GM18909 (cell line): ENCODE data around the gene SNX21.
"Not testable (repeated sequence)": the region's sequence is repeated elsewhere in the genome, so short reads cannot be mapped to it uniquely, and the experiment has no call there.

ENCODE experiments used
- ATAC-seq: cut with Tn5 transposase; IDR thresholded peaks from one replicate; pipeline ENCODE4 v1.9.1; 2021; ENCODE audit warnings: mild to moderate bottlenecking; ENCODE audit not compliant: unreplicated experiment, poor library complexity

SNX21 gene

DNA sequence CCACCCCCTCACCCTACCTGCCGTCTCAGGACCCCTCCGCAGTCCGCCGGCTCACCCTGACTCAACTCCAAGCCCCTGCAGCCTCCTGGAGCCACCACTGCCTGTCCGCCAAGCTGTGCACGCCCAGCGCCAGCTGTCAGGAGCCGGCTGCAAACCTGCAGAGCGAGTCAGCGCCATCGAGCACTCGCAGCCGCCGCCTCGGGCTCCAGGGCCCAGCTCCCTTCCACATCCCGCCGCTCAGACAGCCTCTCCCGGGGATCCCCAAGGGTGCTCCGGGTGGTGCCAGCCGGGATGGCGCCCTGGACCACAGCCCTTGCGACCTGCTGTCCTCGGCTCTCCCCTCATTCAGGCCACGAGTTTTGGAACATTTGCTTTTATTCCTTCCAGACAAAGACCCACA lies 10.7 kb upstream of the SNX21 start:
- ATAC-seq, result no peak

DNA sequence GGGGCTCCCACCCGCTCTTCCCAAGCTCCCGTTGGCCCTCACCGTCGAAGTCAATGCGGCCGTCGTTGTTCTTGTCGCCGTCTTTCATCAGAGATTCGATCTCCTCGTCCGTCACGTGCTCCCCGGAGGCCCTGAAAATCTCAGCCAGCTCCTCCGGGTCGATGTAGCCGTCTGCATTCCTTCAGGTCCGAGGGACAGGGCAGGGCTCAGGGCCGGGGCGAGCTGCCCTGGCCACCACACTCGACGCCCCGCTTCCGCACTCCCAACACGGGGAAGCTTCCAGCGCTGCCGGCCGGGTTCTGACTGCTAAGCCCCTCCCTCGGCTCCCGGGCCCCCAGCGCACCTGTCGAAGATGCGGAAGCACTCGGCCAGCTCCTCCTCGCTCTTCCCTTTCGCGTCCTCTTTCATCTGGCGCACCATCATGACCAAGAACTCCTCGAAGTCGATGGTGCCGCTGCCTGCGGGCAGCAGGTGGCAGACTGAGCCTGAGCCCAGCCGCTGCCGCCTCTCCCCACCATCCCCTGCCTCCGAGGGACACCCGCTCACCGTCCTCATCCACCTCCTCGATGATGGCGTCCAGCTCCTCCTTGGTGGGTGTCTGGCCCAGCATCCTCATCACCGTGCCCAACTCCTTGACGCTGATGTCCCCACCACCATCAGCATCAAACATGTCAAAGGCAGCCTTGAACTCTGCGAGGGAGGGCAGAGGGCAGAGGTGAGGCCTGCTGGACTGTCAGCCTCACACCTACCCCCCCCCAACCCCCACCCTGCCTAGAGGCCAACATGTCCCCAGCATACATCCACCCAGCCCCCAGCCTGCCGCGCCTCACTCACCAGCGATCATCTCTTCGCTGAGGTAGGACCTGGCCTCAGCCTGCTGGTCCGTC lies 9.4 kb upstream of the SNX21 start:
- no peak for ATAC-seq

DNA sequence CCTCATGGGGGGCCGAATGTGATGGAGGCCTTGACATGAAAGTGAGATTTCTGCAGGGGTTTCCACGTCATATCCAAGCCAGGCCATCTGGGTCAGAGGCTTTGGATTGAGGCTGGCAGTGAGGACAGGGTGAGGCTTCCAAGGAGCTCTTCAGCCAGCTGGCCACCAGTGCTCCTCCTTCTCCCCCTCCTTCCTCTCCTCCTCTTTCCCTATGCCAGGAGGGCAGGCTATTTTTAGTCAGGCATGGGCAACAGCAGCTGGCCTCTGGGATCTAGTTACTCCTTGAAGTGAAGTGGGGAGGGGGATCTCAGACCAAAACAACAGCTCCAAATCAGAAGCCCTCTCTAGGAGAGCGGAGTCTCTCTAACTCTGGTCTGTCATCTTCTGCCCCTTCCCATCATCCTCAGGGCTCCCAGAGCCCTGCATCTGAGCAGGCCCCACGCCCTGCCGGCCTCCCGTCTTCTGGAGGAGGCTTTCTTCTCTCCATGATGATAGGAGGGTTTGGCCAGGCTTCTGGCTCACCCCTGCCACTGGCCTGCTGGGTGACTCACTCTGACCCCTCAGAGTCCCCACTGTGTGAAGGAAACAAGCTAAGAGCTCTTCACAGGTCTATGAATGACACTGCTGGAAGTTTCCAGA lies 7.1 kb upstream of the SNX21 start:
- no peak for ATAC-seq

DNA sequence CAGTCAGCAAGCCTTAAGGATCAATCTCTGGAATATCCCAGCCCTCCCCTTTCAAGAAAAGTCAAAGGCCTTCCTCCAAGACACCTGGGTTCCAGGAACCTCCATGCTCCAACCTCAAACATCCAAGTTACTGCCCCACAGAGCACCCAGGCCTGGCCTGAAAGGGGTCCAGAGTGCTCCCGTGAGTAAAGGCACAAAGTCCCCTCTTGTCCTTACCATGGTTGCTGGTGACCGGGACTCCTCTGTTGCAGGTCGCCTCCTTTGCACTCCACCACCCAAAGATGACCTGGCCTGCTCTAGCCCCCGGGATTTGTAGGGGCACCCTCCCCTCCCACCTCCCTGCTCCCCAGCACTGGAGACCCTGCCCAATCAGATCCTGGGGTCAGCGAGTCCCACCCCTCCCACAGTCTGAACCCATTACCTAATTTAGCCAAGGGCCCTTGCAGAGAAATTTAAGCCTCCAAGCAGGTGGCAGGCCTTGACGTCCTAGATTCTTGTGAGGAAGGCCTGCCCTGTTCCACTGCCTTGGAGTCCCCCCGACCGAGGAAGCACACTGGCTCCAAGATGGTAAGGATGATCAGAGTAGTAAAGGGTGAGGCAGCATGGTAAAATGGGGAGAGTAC lies 6.5 kb upstream of the SNX21 start, which contains the start of gene TNNC2:
TSS of gene TNNC2 (minus strand) at position 283 of the 623 bp plus-strand sequence. CDS start at position 219, 64 bp downstream.
- ATAC-seq, result no peak

DNA sequence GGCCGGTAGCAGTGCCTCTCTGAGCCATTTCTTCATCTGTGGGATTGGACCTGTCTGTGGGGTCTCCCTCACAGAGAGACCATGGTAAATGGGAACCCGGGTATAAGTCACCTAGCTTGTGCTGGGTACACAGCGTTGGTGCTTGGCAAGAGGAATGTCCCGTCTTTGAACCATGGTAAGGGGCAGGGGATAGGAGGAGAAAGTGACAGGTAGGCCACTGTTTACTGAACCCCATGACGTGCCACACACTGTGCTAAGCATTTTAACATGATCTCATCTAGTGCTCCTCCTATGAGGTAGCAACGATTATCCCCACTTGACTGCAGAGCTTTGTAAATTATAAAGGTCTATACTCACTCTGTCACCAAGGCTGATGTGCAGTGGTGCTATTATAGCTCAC lies 5.9 kb upstream of the SNX21 start:
- ATAC-seq, result no peak

DNA sequence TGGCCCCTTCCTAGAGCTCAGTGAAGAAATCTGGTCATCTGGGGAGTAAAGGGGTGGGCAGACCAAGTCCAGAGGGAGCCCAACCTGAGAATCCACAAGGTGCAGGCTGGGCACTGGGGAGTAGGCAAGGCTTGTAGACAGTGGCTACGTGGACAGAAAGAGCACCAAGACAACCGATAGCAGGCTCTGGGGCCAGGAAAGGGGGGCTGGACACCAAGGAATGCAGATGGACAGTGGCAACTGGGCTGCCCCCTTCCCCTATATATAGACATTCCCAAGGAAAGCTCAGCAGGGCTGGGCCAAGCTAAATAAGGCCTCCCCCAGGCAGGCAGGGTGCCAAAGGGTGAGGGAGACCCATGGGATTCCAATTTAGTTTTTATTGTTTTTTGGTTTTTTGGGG lies 5.0 kb upstream of the SNX21 start:
- ATAC-seq, result no peak

DNA sequence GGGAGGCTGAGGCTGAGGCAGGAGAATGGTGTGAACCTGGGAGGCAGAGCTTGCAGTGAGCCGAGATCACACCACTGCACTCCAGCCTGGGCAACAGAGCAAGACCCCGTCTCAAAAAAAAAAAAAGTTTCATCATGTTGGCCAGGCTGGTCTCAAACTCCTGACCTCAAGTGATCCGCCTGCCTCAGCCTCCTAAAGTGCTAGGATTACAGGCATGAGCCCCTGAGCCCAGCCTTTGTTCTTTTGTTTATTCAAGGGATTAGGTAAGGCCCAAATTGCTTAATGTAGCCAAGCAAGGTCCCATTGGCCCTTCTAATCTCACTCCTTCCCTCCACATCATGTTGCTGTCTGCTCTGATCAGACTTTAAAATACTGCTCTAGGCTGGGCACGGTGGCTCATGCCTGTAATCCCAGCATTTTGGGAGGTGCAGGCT lies 3.9 kb upstream of the SNX21 start:
- not testable (repeated sequence) for ATAC-seq

DNA sequence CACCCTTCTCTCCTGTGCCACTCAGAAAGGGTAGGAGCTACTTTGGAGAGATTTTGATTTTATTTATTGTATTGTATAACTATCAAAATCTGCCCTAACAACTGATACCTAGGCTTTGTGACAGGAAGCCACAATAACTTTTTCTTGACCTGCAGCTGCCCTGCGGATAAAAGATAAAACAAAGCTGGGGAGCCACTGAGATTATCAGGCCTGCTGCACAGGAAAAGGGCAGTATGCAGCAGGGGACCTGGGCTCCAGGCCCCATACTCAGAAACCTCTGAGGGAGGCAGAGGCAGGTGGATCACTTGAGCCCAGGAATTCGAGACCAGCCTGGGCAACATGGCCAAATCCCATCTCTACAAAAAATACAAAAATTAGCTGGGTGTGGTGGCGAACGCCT lies 980 bp upstream of the SNX21 start:
- ATAC-seq, result no peak

DNA sequence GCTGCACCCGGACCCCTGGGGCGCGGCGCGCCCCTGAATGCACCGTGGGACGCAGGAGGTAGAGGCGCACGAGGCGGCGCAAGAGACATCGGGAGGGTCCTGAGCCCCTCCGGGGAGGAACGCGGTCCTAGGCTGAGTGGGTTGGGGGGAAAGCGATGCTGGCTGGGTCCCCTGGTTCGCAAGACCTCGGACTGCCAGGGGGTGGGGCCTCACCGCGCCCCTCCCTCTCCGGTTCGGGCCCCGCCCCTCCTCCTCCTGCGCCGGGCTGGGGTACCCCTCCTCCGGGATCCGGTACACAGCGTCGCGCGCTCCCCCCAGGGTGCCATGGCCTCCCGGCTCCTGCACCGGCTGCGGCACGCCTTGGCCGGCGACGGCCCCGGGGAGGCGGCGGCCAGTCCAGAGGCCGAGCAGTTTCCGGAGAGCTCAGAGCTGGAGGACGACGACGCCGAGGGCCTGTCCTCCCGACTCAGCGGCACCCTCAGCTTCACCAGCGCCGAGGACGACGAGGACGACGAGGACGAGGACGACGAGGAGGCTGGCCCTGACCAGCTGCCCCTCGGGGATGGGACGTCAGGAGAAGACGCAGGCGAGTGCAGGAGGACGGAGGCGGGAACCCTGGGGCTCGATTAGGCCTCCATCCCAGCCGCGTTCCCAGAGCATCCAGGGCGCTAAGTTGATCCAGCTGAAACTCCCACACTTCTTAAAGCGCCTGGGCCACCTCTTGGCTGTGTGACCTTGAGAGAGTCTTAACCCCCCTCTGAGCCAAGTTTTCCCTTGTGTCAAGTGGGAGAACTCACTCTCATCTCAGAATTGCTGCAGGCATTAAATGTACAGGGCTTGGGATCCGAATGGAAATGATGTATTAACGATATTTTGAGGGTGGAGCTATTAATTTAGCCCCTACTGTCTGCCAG lies 541 bp downstream of the SNX21 start:
- no peak for ATAC-seq

DNA sequence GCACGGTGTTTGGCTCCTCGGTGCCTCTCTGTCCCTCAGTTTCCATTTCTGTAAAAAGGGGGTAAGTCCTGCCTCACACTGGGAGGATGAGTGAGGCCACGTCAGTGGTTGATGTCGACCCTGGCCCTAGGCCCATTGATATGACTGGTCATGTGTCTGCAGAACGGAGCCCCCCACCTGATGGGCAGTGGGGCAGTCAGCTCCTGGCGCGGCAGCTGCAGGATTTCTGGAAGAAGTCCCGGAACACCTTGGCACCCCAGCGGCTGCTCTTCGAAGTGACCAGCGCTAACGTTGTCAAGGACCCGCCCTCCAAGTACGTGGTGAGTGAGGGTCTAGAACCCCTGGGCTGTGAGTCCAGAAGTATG lies 1.2 kb downstream of the SNX21 start:
- no peak for ATAC-seq

DNA sequence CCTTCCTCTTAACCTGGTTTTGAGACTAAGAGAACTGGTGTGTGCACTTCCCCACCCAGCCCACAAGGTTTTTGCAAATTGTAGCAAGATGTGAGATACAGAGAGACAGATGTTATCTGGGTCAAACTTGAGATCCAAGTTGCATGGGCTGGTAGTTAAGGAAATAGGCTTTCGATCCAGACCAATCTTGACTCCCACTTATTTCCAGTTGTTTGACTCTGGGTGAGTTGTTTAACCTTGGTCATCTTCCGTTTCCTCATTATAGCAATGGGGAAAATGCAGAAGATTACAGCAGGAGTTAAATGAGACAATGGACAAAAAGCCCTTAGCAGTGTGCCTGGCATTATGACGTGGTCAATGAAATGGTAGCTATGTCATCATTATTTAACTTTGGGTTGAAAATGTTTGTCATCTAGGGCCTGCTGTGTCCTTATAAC lies 1.7 kb downstream of the SNX21 start:
- no peak for ATAC-seq

DNA sequence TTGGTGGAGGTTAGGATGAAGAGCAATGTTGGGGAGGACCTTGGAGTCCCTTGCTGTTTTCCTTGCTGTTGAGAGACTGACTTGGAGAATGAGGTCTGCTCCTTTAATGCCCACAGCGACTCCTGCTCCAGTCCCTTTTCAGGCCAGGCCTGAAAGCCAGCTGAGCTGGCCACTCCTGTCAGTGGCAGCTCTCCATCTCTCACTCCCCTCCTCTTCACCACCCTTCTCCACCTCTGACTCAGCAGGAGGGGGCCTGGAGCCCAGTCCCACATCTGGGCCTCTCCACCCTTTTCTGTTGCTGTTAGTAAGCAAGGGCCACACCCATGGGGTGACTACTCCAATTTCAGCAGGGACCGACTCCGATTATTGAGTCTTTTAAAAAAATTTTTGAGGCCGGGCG lies 2.2 kb downstream of the SNX21 start:
- ATAC-seq, result no peak

DNA sequence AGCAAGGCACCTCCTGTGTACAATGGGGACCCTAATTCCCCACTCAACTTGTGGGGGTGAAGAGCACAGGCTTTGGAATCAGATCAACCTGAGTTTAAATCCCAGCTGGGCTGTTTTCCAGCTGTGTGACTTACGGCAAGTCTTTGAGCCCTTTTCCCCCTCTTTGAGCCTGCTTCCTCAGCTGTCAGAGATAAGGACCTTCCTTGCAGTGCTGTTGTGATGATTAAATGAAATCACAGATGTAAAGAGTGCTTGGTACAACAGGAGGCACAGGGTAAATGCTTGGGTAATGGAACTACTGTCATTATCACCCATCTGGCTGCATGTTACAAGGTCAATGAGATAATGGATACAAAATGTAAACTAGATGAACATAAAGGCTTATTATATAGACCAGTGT lies 3.2 kb downstream of the SNX21 start:
- no peak for ATAC-seq

DNA sequence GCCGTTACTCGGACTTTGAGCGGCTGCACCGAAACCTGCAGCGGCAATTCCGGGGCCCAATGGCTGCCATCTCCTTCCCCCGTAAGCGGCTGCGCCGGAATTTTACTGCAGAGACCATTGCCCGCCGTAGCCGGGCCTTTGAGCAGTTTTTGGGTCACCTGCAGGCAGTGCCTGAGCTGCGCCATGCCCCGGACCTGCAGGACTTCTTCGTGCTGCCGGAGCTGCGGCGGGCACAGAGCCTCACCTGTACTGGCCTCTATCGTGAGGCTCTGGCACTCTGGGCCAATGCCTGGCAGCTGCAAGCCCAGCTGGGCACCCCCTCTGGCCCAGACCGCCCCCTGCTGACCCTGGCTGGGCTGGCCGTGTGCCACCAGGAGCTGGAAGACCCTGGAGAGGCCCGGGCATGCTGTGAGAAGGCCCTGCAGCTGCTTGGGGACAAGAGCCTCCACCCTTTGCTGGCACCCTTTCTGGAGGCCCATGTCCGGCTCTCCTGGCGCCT lies 7.2 kb downstream of the SNX21 start:
- no peak for ATAC-seq

DNA sequence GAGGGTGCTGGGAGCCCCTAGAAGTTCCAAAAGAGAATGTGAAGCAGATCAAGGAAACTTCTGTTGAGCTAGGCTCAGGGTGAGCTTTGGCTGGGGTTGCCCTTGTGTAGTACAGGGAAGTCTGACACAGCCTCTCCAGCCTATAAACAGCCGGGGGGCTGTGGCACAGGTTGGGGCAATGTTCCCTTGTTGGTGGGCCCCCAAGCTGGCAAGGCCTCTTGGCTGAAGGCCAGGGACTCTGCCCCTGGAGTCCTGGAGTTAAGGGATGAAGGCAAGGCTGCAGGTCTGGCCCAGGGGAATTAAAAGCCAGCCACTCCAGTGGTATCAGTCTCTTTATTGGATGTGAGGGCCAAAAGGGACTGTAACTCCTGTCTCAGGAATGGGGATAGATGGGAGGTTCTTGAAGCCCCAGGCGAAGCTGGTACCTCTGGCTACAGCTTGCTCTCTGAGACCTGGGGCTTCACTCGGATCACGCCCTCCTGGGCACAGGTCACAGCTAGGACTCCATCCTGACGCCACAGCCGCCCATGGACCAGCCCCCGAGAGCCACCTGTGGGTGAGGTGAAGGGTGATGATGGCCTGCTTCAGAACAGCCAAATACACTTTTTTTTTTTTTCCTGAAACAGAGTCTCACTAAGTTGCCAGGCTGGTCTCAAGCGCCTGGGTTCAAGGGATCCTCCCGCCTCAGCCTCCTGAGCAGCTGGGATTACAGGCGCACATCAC lies 8.0 kb downstream of the SNX21 start:
- ATAC-seq, result no peak

DNA sequence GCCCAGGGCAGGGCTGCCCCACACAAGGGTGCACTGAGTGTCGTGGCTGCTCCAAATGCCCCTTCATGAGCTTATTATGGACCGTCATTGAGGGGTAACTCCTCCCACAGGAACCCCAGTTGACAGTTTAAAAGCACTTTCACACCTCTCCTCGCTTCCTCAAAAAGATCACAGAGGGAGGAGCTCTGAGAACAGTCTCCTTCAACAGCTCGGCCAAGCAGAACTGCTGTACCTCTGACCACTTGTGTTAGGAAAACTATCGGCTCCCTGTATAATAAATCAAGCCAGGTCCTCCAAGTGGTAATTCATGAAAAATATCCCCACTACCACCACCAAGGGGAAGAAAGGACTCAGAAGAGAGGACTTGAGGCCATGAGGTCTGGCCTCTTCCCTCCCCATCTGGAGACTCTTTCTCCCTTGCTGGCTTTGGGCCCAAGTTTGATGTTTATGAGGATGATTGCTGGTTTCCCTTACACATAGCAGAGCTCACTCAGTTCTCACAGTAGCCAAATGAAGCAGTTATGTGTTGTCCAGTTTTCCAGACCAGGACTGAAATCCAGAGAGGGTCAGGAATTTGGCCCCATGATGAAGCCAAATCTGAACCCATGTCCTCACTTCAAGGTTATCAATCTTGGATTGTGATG lies 8.7 kb downstream of the SNX21 start:
- ATAC-seq, result no peak

DNA sequence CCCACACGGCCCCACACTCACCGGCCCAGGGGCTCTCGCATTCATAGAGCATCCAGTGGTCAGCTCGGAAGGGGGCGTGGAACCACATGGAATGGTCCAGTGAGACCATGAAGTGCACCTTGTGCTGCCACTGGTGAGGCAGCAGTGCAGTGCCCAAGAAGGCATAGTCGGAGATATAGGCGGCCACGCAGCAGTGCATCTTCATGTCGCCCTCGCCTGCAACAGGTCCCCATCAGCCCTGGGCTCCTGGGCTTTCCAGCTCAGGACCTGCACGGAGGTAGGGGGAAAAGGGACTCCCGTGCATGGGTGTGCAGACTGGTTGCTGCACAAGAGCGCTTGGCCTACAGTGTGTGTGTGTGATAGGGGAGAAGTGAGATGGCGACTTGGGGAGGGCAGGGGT lies 9.9 kb downstream of the SNX21 start:
- ATAC-seq, result no peak

DNA sequence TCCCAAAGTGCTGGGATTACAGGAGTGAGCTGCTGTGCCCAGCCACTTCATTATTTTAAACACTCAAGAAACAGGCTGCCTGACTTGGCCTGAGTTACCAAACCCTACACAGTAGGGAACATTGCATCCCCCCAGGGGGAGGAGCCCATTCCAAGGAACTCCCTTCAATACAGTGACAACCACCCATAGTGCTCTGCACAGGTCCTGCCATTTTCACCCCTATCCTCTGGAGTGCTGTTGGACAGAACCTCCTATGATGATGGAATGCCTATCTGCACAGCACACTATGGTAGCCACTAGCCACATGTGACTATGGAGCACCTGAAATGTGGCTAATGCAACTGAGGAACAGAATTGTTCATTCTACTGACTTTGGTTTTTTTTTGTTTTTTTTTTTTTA lies 11.9 kb downstream of the SNX21 start:
- no peak for ATAC-seq

DNA sequence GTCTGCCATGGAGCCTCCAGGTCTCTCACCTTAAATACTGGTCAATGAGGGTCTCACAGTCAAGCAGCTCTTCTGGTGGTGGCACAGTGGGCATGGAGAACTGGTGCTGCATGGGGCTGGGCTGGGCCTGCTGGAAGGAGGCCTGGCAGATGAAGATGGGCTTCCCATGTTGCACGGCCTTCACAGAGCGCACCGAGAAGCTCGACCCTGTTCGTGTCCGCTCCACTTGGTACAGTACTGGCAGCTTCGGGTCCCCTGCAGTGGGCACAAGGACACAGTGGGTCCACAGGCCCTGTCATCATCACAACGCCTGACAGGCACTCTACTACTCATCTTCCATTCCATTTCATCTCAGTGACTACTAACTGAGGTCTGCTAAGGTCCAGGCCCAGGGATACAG lies 14.8 kb downstream of the SNX21 start:
- ATAC-seq, result no peak
